NCI-H146 (cell line): ENCODE results near the gene EIF2S2.

Experiments used
- DNase-seq: peaks from one replicate; lab custom pipeline; 2025; lab: John Stamatoyannopoulos, UW

EIF2S2 gene

GRCh38 chr20:34064286-34064685 is 47.8 kb downstream of the EIF2S2 start:
- DNase-seq: no peak

- no peak for DNase-seq
These were observed 49.2 kb downstream of the EIF2S2 start for GRCh38 chr20:34062570-34063482.

DNA sequence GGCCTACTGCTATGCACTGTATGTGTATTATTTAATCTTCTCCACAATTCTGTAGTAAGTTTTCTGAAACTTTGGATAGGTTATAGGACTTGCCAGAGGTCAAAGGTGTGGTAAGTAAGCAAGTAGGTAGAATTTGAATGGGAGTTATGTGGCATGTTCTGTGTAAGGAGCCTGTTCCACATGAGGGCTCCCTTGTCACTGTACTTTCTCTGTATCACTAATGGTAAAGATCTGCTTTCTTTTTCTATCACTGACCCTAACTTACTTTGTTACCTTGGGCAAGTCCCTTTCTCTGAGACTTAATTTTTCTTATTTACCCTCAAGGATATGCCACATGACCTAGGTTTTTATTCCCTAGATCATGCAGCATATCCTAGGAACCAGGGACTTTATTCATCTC is 50.3 kb downstream of the EIF2S2 start:
- DNase-seq: no peak

- DNase-seq: no peak
These were observed 51.1 kb downstream of the EIF2S2 start for GRCh38 chr20:34060970-34061369.

GRCh38 chr20:34058831-34059230 is 53.2 kb downstream of the EIF2S2 start:
- peak; percentile 39 for DNase-seq

DNA sequence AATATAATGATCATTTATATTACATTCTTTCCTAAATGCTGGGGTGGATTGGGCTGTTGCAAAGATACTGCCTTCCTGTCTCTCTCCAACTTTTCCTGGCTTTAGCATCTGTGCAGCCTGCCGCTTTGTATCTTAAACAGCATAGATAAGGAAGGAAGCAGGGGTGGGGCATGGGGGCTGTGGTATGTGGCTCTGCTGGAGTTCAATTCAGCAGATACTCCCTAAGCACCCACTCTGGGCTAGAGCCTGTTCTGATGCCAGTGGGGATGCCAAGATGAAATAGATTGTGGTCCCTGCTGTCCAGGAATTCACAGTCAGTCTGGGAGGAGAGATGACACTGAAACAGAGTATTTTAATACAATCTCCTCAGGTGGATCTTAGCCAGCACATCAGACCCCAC is 56.8 kb downstream of the EIF2S2 start:
- no peak for DNase-seq

GRCh38 chr20:34052414-34052813 is 59.6 kb downstream of the EIF2S2 start:
- DNase-seq: no peak

GRCh38 chr20:34049897-34050695 is 61.9 kb downstream of the EIF2S2 start:
- DNase-seq: no peak

DNA sequence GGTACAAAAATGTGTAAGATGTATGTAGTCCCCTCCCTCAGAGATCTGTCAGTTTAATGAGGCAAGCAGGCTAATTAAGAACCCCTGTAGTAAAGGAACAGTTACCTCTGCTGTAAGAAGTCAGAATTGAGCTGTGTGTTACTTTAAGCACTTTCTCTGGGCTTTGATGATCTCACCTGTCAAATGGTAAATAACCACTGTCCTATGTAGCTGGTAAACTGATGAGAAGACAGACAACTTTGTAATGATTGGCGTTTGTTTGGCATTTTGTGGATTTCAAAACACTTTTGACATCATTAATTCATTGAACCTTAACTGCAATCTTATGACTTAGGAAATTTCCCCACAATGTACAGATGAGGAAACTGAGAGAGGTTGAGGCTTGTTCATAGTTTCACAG is 62.7 kb downstream of the EIF2S2 start:
- DNase-seq: no peak

GRCh38 chr20:34047917-34048316 is 64.1 kb downstream of the EIF2S2 start:
- peak; percentile 49 for DNase-seq

- no peak for DNase-seq
These were observed 64.9 kb downstream of the EIF2S2 start for GRCh38 chr20:34047010-34047687.

- DNase-seq: peak; percentile 26
These were observed 65.9 kb downstream of the EIF2S2 start for GRCh38 chr20:34045930-34046725.

GRCh38 chr20:34045294-34045693 is 66.7 kb downstream of the EIF2S2 start:
- peak; percentile 69 for DNase-seq

- DNase-seq: no peak
These were observed 69.0 kb downstream of the EIF2S2 start for GRCh38 chr20:34043025-34043424.

DNA sequence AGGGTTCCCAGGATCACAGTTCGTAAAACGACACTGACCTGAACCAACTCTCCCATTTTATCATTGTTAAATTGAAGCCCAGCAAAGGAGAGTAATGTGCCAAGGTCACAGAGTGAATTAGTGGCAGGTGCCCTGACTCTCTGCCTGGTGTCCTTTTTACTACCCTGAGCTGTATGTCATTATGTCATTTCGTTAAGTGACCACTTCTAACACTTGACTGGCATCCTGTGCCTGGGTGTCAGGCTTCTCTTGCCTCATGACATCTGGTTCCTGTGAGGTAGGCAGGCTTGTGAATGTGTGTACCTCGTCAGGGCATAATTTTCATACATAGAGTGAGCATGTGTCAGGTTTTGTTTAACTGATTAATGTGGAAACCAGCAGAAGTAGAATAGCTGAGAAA is 69.8 kb downstream of the EIF2S2 start:
- no peak for DNase-seq

- DNase-seq: no peak
These were observed 70.8 kb downstream of the EIF2S2 start for GRCh38 chr20:34041226-34041625.

DNA sequence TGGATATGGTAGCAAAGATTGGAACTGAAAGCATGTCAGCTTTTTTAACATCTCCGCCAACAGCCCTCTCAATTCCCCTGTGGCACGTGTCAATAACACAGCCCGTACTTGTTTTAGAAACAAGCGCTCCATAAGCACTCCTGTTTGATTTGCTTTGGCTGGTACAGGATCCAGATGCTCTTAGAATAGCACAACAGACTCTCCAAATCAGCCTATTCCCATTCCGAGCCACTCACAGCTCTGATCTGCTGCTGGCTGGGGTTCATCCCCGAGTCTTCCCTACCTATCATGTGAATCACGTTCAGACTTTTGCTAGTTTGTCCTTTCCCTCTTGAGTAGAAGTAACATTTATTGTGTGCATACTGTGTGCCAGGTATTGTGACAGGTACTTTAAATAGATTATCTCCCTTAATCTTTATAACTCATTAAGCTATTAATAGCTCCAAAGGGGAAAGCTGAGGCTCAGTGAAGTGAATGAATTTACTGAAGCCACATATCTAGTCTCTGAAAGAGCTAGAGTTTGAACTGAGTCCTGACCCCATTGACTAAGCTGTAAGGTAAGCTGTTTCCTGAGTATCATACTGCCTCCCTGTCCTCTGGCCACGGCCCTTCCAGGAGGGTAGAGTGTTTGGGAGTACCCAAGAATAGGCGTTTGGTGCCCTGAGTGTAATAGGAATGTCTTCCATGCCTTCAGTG is 71.6 kb downstream of the EIF2S2 start:
- no peak for DNase-seq
